Muscle layer of colon (tissue), 2 donors: ENCODE measurements around the gene REM1.
"Not testable (repeated sequence)": the region's sequence is repeated elsewhere in the genome, so short reads cannot be mapped to it uniquely, and the experiment has no call there.

ENCODE experiments used
- H3K27ac ChIP-seq: one replicate; pipeline ENCODE4 v1.7.0; 2013; ENCODE audit warnings: low read depth, mild to moderate bottlenecking, low read length, moderate library complexity
- H3K27me3 ChIP-seq, 2 donors: one replicate each; pipeline ENCODE4 v1.7.0; 2013; ENCODE audit warnings: low read length in 2 of 2, mild to moderate bottlenecking in 2 of 2; ENCODE audit not compliant: insufficient read depth in 2 of 2, control insufficient read depth in 1 of 2
- H3K36me3 ChIP-seq: one replicate; pipeline ENCODE4 v1.7.0; 2013; ENCODE audit warnings: mild to moderate bottlenecking, low read length; ENCODE audit not compliant: insufficient read depth
- H3K4me1 ChIP-seq: one replicate; pipeline ENCODE4 v1.7.0; 2013; ENCODE audit warnings: mild to moderate bottlenecking, low read length; ENCODE audit not compliant: insufficient read depth
- H3K4me3 ChIP-seq, 2 donors: one replicate each; pipeline ENCODE4 v1.7.0; 2013; ENCODE audit warnings: low read length in 2 of 2, low read depth in 1 of 2, mild to moderate bottlenecking in 1 of 2, moderate library complexity in 1 of 2
- H3K9ac ChIP-seq: one replicate; pipeline ENCODE4 v1.7.0; 2013; ENCODE audit warnings: low read length
- H3K9me3 ChIP-seq: one replicate; pipeline ENCODE4 v1.7.0; 2013; ENCODE audit warnings: mild to moderate bottlenecking, low read length
- donor health status: abdominal sarcoma.
- donor health status: Adenocarcinoma of cecum.

Gene REM1

GRCh38 chr20:31470946-31471345 is 4.1 kb upstream of the REM1 start:
- H3K9me3 ChIP-seq, H3K27ac ChIP-seq, H3K9ac ChIP-seq, H3K4me3 ChIP-seq, H3K4me1 ChIP-seq, H3K36me3 ChIP-seq: not testable (repeated sequence)
- peaks cover 6 to 12% of the 10 kb centered on the region in 2 donors for H3K27me3 ChIP-seq

- H3K9me3 ChIP-seq = no peaks in the 10 kb centered on the region
- no peaks in the 10 kb centered on the region for H3K36me3 ChIP-seq
- peaks cover 9 to 13% of the 10 kb centered on the region in 2 donors for H3K27me3 ChIP-seq
- H3K4me3 ChIP-seq = no peak overlapping the region
- H3K9ac ChIP-seq = no peak overlapping the region
- no peak overlapping the region for H3K27ac ChIP-seq
- peaks cover 4% of the 10 kb centered on the region for H3K4me1 ChIP-seq
Observed at GRCh38 chr20:31472395-31473330, 2.4 kb upstream of the REM1 start.

- no peaks in the 10 kb centered on the region for H3K9me3 ChIP-seq
- no peak overlapping the region for H3K9ac ChIP-seq
- H3K36me3 ChIP-seq = no peaks in the 10 kb centered on the region
- H3K4me1 ChIP-seq = peaks cover 4% of the 10 kb centered on the region
- H3K4me3 ChIP-seq = no peak overlapping the region
- H3K27me3 ChIP-seq = peaks cover 9 to 13% of the 10 kb centered on the region in 2 donors
- no peak overlapping the region for H3K27ac ChIP-seq
Observed at GRCh38 chr20:31473331-31474096, 1.6 kb upstream of the REM1 start.

- no peak overlapping the region for H3K9ac ChIP-seq
- H3K4me3 ChIP-seq = no peak overlapping the region
- H3K9me3 ChIP-seq = no peaks in the 10 kb centered on the region
- H3K27ac ChIP-seq = no peak overlapping the region
- H3K36me3 ChIP-seq = no peaks in the 10 kb centered on the region
- peaks cover 9 to 13% of the 10 kb centered on the region in 2 donors for H3K27me3 ChIP-seq
- peaks cover 4% of the 10 kb centered on the region for H3K4me1 ChIP-seq
Observed at GRCh38 chr20:31474097-31474436, 1.0 kb upstream of the REM1 start.

GRCh38 chr20:31475472-31476293 is 595 bp downstream of the REM1 start:
- H3K4me1 ChIP-seq = peaks cover 4% of the 10 kb centered on the region
- peaks cover 9 to 13% of the 10 kb centered on the region in 2 donors for H3K27me3 ChIP-seq
- no peak overlapping the region for H3K27ac ChIP-seq
- peak overlapping the region; percentile 42 to 66 for H3K4me3 ChIP-seq
- no peaks in the 10 kb centered on the region for H3K9me3 ChIP-seq
- no peaks in the 10 kb centered on the region for H3K36me3 ChIP-seq
- H3K9ac ChIP-seq = peak overlapping the region; percentile 71

GRCh38 chr20:31476294-31476585 is 1.2 kb downstream of the REM1 start:
- Histone ChIP-seq H3K9me3 (no peaks in the 10 kb centered on the region), H3K27ac (no peak overlapping the region), H3K4me1 (peaks cover 4% of the 10 kb centered on the region), H3K9ac (no peak overlapping the region), H3K27me3 (peaks cover 9 to 13% of the 10 kb centered on the region in 2 donors), H3K36me3 (no peaks in the 10 kb centered on the region), H3K4me3 (no peak overlapping the region)

- Histone ChIP-seq H3K27ac (no peak overlapping the region), H3K27me3 (peaks cover 9 to 13% of the 10 kb centered on the region in 2 donors), H3K9ac (no peak overlapping the region), H3K36me3 (no peaks in the 10 kb centered on the region), H3K4me3 (no peak overlapping the region), H3K9me3 (no peaks in the 10 kb centered on the region), H3K4me1 (peaks cover 4% of the 10 kb centered on the region)
Observed at GRCh38 chr20:31476643-31477215, 1.6 kb downstream of the REM1 start.

- Histone ChIP-seq H3K36me3 (no peaks in the 10 kb centered on the region), H3K27ac (no peak overlapping the region), H3K27me3 (no peaks in the 10 kb centered on the region), H3K4me3 (no peak overlapping the region), H3K4me1 (no peaks in the 10 kb centered on the region), H3K9ac (no peak overlapping the region), H3K9me3 (no peaks in the 10 kb centered on the region)
Observed at GRCh38 chr20:31484001-31484400, 8.9 kb downstream of the REM1 start.

- Histone ChIP-seq H3K9ac (no peak overlapping the region), H3K4me1 (no peaks in the 10 kb centered on the region), H3K9me3 (no peaks in the 10 kb centered on the region), H3K4me3 (no peak overlapping the region), H3K36me3 (no peaks in the 10 kb centered on the region), H3K27ac (peak overlapping the region; percentile 58), H3K27me3 (no peaks in the 10 kb centered on the region)
Observed at GRCh38 chr20:31485450-31486339, 10.6 kb downstream of the REM1 start.

- Histone ChIP-seq H3K4me1 (no peaks in the 10 kb centered on the region), H3K36me3 (no peaks in the 10 kb centered on the region), H3K27ac (no peak overlapping the region), H3K4me3 (no peak overlapping the region), H3K27me3 (no peaks in the 10 kb centered on the region), H3K9me3 (no peaks in the 10 kb centered on the region), H3K9ac (no peak overlapping the region)
Observed at GRCh38 chr20:31488115-31488514, 13.0 kb downstream of the REM1 start.
